IMR-90 (cell line): ENCODE measurements around the gene KIF18A.

Experiments
- BHLHE40 ChIP-seq: fragments of 150-350 bp; IDR thresholded peaks from 2 replicates; pipeline ENCODE4 v1.6.1; 2016; ENCODE audit warnings: mild to moderate bottlenecking, low read depth, low read length
- MXI1 ChIP-seq: IDR thresholded peaks from 2 replicates; pipeline ENCODE4 v1.6.1; 2012; ENCODE audit warnings: low read depth, mild to moderate bottlenecking, low read length, moderate library complexity, borderline replicate concordance
- POLR2A ChIP-seq: IDR thresholded peaks from 2 replicates; pipeline ENCODE4 v1.6.1; 2012; ENCODE audit warnings: mild to moderate bottlenecking, low read depth, low read length
- TF ChIP-seq, protein P1 (sequence below): conservative IDR thresholded peaks from 2 replicates; pipeline ENCODE4 v1.5.1; 2012; ENCODE audit warnings: mild to moderate bottlenecking, low read depth, low read length, improper control_type of control experiment
- TF ChIP-seq, protein P2 (sequence below): fragments of 150-350 bp; IDR thresholded peaks from 2 replicates; pipeline ENCODE4 v1.6.1; 2016; ENCODE audit warnings: low read depth, mild to moderate bottlenecking, low read length, moderate library complexity, borderline replicate concordance

DNA sequence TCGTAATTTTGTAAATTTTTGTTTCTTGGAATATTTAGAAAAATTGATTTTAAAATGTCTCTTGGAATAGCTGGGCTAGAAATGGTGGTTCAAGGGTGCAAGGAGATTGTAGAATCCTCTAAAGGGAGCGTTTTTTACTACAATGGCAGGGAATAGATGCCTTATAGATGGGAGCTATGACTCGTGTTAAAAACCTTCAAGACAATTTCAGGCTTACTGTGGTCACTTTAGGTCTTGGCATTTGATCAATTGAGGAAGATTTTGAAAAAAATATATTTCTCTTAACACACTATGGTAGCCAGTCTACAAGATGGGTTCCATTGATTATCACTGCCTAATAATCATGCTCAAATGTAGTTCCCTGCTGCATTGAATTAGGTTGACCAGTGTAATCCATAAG lies 25.2 kb upstream of the KIF18A start:
- TF ChIP-seq, protein P1, sequence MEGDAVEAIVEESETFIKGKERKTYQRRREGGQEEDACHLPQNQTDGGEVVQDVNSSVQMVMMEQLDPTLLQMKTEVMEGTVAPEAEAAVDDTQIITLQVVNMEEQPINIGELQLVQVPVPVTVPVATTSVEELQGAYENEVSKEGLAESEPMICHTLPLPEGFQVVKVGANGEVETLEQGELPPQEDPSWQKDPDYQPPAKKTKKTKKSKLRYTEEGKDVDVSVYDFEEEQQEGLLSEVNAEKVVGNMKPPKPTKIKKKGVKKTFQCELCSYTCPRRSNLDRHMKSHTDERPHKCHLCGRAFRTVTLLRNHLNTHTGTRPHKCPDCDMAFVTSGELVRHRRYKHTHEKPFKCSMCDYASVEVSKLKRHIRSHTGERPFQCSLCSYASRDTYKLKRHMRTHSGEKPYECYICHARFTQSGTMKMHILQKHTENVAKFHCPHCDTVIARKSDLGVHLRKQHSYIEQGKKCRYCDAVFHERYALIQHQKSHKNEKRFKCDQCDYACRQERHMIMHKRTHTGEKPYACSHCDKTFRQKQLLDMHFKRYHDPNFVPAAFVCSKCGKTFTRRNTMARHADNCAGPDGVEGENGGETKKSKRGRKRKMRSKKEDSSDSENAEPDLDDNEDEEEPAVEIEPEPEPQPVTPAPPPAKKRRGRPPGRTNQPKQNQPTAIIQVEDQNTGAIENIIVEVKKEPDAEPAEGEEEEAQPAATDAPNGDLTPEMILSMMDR, result no peak
- TF ChIP-seq POLR2A, result no peak
- TF ChIP-seq MXI1, result no peak
- TF ChIP-seq BHLHE40, result no peak
- TF ChIP-seq, protein P2, sequence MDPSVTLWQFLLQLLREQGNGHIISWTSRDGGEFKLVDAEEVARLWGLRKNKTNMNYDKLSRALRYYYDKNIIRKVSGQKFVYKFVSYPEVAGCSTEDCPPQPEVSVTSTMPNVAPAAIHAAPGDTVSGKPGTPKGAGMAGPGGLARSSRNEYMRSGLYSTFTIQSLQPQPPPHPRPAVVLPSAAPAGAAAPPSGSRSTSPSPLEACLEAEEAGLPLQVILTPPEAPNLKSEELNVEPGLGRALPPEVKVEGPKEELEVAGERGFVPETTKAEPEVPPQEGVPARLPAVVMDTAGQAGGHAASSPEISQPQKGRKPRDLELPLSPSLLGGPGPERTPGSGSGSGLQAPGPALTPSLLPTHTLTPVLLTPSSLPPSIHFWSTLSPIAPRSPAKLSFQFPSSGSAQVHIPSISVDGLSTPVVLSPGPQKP, result no peak
